WTC11 (cell line): Measurements from ENCODE around the gene TMEM245. TPM values are rescaled to one million over a fixed set of nuclear protein-coding genes. Genes with fewer than 3 reads are reported as not detected.

Experiments
- ATAC-seq: fragments of 200-7000 bp; cut with Tn5 transposase; 2 replicates; pipeline ENCODE4 v1.10.0; 2021; ENCODE audit warnings: mild to moderate bottlenecking, moderate library complexity
- CTCF ChIA-PET: fragments of 300-600 bp; sonication (Branson Sonifier 250); formaldehyde crosslinking; loops from one replicate; lab custom pipeline; 2021; ENCODE audit warnings: antibody characterized with exemption; lab: Charles Lee
- POLR2A ChIA-PET: fragments of 350-600 bp; sonication (Branson Sonifier 250); formaldehyde crosslinking; loops from one replicate; lab custom pipeline; 2021; ENCODE audit warnings: antibody characterized with exemption; lab: Charles Lee
- DNase-seq: peaks from one replicate; pipeline ENCODE4 v3.0.0; 2021; ENCODE audit warnings: low spot score
- H3K27ac Mint-ChIP-seq: 2 replicates; pipeline ENCODE4 v1.8.0; 2021; ENCODE audit warnings: mixed read lengths
- H3K27me3 Mint-ChIP-seq: 2 replicates; pipeline ENCODE4 v1.8.0; 2021; ENCODE audit warnings: low read depth, mild to moderate bottlenecking, moderate library complexity, mixed read lengths
- H3K36me3 Mint-ChIP-seq: 2 replicates; pipeline ENCODE4 v1.8.0; 2021; ENCODE audit warnings: mixed read lengths
- H3K4me1 Mint-ChIP-seq: 2 replicates; pipeline ENCODE4 v1.8.0; 2022; ENCODE audit warnings: mixed read lengths
- H3K4me3 Mint-ChIP-seq: 2 replicates; pipeline ENCODE4 v1.8.0; 2021; ENCODE audit warnings: mild to moderate bottlenecking, moderate library complexity, mixed read lengths
- H3K9me3 Mint-ChIP-seq: 2 replicates; pipeline ENCODE4 v1.8.0; 2021; ENCODE audit warnings: mixed read lengths
- AFF4 ChIP-seq: sonication (generic); formaldehyde crosslinking; IDR thresholded peaks from 2 replicates; pipeline ENCODE4 v1.8.1; 2023; ENCODE audit warnings: mild to moderate bottlenecking, missing genetic modification reagents, borderline replicate concordance
- ATF6 ChIP-seq: sonication (generic); formaldehyde crosslinking; IDR thresholded peaks from 2 replicates; pipeline ENCODE4 v1.8.1; 2023; ENCODE audit warnings: mild to moderate bottlenecking, missing genetic modification reagents
- CDX4 ChIP-seq: fragments of 250-450 bp; sonication (Bioruptor Pico); IDR thresholded peaks from 2 replicates; pipeline ENCODE4 v1.9.0; 2021; ENCODE audit warnings: moderate library complexity, mild to moderate bottlenecking, inconsistent platforms, borderline replicate concordance
- E2F1 ChIP-seq: sonication (generic); formaldehyde crosslinking; IDR thresholded peaks from 2 replicates; pipeline ENCODE4 v1.8.0; 2022; ENCODE audit warnings: mild to moderate bottlenecking, missing genetic modification reagents
- E2F4 ChIP-seq: sonication (generic); formaldehyde crosslinking; IDR thresholded peaks from 2 replicates; pipeline ENCODE4 v1.8.1; 2022; ENCODE audit warnings: low read depth, mild to moderate bottlenecking, moderate library complexity, missing genetic modification reagents, borderline replicate concordance
- FOXK1 ChIP-seq: sonication (generic); formaldehyde crosslinking; IDR thresholded peaks from 2 replicates; pipeline ENCODE4 v1.8.0; 2022; ENCODE audit warnings: mild to moderate bottlenecking, moderate library complexity, missing genetic modification reagents
- HMGXB4 ChIP-seq: sonication (generic); formaldehyde crosslinking; IDR thresholded peaks from 2 replicates; pipeline ENCODE4 v1.8.1; 2023; ENCODE audit warnings: mild to moderate bottlenecking, moderate library complexity, missing genetic modification reagents
- MYBL2 ChIP-seq: sonication (generic); formaldehyde crosslinking; IDR thresholded peaks from 2 replicates; pipeline ENCODE4 v1.8.1; 2023; ENCODE audit warnings: mild to moderate bottlenecking, moderate library complexity, missing genetic modification reagents
- STAT6 ChIP-seq: sonication (generic); formaldehyde crosslinking; conservative IDR thresholded peaks from 2 replicates; pipeline ENCODE4 v1.8.1; 2023; ENCODE audit warnings: mild to moderate bottlenecking, low read depth, missing genetic modification reagents, moderate library complexity
- TEAD1 ChIP-seq: sonication (generic); formaldehyde crosslinking; IDR thresholded peaks from 2 replicates; pipeline ENCODE4 v1.8.0; 2022; ENCODE audit warnings: mild to moderate bottlenecking, missing genetic modification reagents
- USF1 ChIP-seq: sonication (generic); formaldehyde crosslinking; IDR thresholded peaks from 2 replicates; pipeline ENCODE4 v1.8.0; 2022; ENCODE audit warnings: mild to moderate bottlenecking, missing genetic modification reagents
- ZNF281 ChIP-seq: sonication (generic); formaldehyde crosslinking; IDR thresholded peaks from 2 replicates; pipeline ENCODE4 v1.8.0; 2023; ENCODE audit warnings: mild to moderate bottlenecking, missing genetic modification reagents
- ZNF416 ChIP-seq: fragments of 250-450 bp; sonication (Bioruptor Pico); IDR thresholded peaks from 2 replicates; pipeline ENCODE4 v1.9.0; 2021; ENCODE audit warnings: mild to moderate bottlenecking, inconsistent platforms
- ZNF423 ChIP-seq: fragments of 250-450 bp; sonication (Bioruptor Pico); IDR thresholded peaks from 2 replicates; pipeline ENCODE4 v2.1.2; 2022; ENCODE audit warnings: mild to moderate bottlenecking, moderate library complexity
- ZNF512 ChIP-seq: sonication (generic); formaldehyde crosslinking; IDR thresholded peaks from 2 replicates; pipeline ENCODE4 v1.8.1; 2022; ENCODE audit warnings: missing genetic modification reagents, borderline replicate concordance
- total RNA-seq: library from RNA; stranded (reverse); gene quantifications from 3 replicates; pipeline ENCODE4 v1.2.3, GENCODE V29; 2021

TMEM245 gene
- total RNA-seq, 1 experiment from 2014 or later = 40.8 TPM

- TF ChIP-seq ATF6 (no peak), USF1 (no peak), MYBL2 (CRISPR knock-in tag) (no peak), E2F4 (CRISPR knock-in tag) (no peak), TEAD1 (CRISPR knock-in tag) (no peak), FOXK1 (CRISPR knock-in tag) (no peak), STAT6 (no peak)
- H3K4me1 Mint-ChIP-seq = peaks cover 9% of the 10 kb centered on the region
- H3K4me3 Mint-ChIP-seq = no peak overlapping the region
- H3K9me3 Mint-ChIP-seq = no peaks in the 10 kb centered on the region
- no peaks in the 10 kb centered on the region for H3K27me3 Mint-ChIP-seq
- CTCF ChIA-PET = no interaction called here
- DNase-seq (no peak), ATAC-seq (no peak)
- H3K27ac Mint-ChIP-seq = no peak overlapping the region
- POLR2A ChIA-PET = no interaction called here
- no peaks in the 10 kb centered on the region for H3K36me3 Mint-ChIP-seq
These were observed 20.1 kb upstream of the TMEM245 start for GRCh38 chr9:109139851-109140250.

- ChIA-PET POLR2A (no interaction called here), CTCF (no interaction called here)
- TF ChIP-seq ZNF281 (CRISPR knock-in tag) (no peak), AFF4 (CRISPR knock-in tag) (no peak), ZNF512 (no peak), TEAD1 (CRISPR knock-in tag) (no peak), ZNF423 (CRISPR knock-in tag) (no peak), HMGXB4 (CRISPR knock-in tag) (no peak), ZNF416 (CRISPR knock-in tag) (no peak), E2F1 (CRISPR knock-in tag) (no peak), CDX4 (CRISPR knock-in tag) (no peak)
- no peak for ATAC-seq
- Mint-ChIP-seq H3K36me3 (no peaks in the 10 kb centered on the region), H3K4me1 (peaks cover 4% of the 10 kb centered on the region; the same call in 1 of the 2 replicates), H3K27me3 (no peaks in the 10 kb centered on the region), H3K27ac (no peak overlapping the region), H3K4me3 (no peak overlapping the region), H3K9me3 (no peaks in the 10 kb centered on the region)
- DNase-seq = no peak
These were observed 18.7 kb upstream of the TMEM245 start for GRCh38 chr9:109138421-109138820.
